G401 (cell line): ENCODE measurements around the gene F10. TPM values are rescaled to one million over a fixed set of nuclear protein-coding genes. Genes with fewer than 3 reads are reported as not detected.
"Not testable (repeated sequence)": the region's sequence is repeated elsewhere in the genome, so short reads cannot be mapped to it uniquely, and the experiment has no call there.

Source experiments
- DNase-seq: peaks from one replicate; pipeline ENCODE4 v3.0.0-alpha.2; 2015; ENCODE audit warnings: low spot score
- in situ Hi-C: cut with HindIII; loops from 2 replicates; pipeline ENCODE4 v1.10.0; 2016; ENCODE audit warnings: low sequenced_read_pairs, mixed read lengths
- total RNA-seq: library from RNA; depleted of rRNA; stranded (reverse); fragments of >200 nt; shearing (Covaris generic); gene quantifications from 2 replicates; pipeline ENCODE4 v1.2.3, GENCODE V29; 2014; rRNA removed

F10 gene
- not detected in 2 replicates for total RNA-seq

- in situ Hi-C loops, result no loop called here
Measured at GRCh38 chr13:113122550-113123225, at the start of gene F10. Gene F10, plus strand, starts transcription at chr13:113122799. Its CDS starts 57 bp downstream, at chr13:113122856.

GRCh38 chr13:113073942-113074341, 48.7 kb upstream of the F10 start:
- DNase-seq, result no peak
- in situ Hi-C loops, result no loop called here

More at GRCh38 chr13:113122550-113123225, at the start of gene F10:
- no peak for DNase-seq

DNA sequence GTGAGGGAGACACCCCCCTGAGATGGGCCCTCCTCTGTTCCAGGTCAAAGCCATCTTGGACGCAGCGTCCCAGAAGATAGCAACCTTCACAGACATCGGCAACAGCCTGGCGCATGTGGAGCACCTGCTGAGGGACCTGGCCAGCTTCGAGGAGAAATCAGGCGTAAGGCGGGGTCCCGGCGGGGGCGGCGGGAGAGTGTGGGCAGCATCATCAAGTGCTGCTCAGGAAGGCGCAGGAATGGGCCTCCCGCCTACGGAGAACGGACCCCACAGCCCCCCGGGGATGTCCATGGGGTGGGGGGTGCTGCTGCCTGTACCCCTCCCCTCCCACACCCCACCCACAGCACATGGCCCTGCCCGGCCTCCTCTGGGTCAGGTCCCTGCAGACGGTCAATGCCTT, 48.2 kb upstream of the F10 start:
- DNase-seq, result no peak
- in situ Hi-C loops, result no loop called here

GRCh38 chr13:113074876-113075275, 47.7 kb upstream of the F10 start:
- DNase-seq, result no peak
- in situ Hi-C loops, result no loop called here

DNA sequence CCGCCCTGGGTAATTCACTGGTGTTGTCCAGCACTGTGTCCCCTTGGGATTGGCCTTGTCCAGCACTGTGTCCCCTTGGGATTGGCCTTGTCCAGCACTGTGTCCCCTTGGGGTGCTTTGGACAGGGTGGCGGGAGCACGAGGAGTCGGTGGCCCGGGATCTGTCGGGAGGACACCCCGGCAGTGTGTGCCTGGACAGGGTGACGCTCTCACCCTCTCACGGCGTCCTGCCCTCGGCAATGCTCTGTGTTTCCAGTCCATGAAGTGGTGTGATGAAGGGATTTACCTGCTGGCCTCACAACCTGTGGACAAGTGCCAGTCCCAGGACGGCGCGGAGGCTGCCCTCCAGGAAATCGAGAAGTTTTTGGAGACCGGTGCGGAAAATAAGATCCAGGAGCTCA, 46.9 kb upstream of the F10 start:
- in situ Hi-C loops, result no loop called here
- DNase-seq, result no peak

DNA sequence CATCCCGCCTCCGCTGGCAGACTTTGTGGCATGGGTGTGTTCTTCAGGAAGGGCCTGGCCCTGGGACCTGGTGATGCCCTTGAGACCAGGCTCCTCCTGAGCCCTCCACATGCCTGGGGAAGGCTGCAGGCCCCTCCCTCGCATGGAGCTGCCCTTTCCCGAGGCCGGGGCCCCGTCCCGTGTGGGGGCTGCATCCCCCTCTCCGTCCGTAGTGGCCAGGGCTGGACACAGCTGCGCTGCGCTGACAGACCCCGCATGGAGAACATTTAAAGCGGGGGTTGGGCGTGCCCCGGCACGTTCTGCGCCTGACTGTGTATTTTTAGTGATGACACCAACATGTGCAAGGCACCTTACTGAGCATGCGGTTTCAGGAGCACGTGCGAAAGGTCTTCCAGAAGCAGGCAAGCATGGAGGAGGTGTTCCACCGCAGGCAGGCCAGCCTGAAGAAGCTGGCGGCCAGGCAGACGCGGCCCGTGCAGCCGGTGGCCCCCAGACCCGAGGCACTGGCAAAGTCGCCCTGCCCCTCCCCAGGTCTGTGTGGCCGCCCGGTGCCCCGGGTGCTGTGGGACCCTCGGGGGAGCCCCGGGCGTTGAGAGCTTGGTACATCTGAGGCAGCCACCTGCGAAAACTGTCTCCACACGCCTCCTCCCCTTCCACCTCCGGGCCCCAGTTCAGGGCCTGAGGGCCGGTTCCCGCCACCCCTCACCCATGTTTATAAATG, 45.8 kb upstream of the F10 start:
- in situ Hi-C loops, result no loop called here
- DNase-seq, result no peak

GRCh38 chr13:113077566-113077952, 45.0 kb upstream of the F10 start:
- DNase-seq, result no peak
- in situ Hi-C loops, result no loop called here

DNA sequence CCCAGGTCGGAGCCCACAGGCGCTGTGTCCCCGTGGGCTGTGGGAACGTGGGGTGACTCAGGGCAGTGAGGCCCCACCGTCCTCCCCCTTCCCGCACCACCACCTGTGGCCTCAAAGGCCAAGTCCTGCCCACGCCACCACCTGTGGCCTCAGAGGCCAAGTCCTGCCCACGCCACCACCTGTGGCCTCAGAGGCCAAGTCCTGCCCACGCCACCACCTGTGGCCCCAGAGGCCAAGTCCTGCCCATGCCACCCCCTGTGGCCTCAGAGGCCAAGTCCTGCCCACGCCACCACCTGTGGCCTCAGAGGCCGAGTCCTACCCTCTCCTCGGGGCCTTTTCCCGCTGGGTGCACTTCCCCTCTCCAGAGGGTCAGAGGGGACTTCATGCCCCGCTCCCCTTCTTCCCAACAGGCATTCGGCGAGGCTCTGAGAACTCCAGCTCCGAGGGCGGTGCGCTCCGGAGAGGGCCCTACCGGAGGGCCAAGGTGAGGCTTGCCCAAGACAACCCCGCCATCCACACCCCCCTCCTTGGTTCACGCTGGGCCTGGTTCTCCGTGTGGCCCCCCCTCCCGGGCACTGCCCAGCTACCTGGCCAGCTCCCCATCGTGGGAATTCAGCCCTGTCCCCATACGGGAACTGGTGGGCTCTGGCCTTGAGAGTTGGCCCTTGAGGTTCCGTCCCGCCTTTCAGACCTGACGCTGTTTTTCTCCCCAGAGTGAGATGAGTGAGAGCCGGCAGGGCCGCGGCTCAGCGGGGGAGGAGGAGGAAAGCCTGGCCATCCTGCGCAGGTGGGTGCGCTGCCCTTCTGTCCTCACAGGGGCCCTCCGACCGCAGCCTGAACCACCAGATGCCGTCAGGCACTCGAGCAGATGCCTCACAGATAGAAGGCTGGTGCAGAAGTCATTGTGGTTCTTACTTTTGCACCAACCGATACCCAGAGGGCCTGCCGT, 44.4 kb upstream of the F10 start:
- no peak for DNase-seq
- in situ Hi-C loops, result no loop called here

- no peak for DNase-seq
- in situ Hi-C loops, result no loop called here
Measured at GRCh38 chr13:113078902-113079780, 43.5 kb upstream of the F10 start.

DNA sequence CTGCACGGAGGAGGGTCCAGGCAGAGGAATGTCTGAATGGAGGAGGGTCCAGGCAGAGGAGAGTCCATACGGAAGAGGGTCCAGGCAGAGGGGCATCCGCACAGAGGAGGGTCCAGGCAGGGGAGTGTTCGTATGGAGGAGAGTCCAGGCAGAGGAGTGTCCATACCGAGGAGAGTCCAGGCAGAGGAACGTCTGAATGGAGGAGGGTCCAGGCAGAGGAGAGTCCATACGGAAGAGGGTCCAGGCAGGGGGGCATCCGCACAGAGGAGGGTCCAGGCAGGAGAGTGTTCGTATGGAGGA, 42.9 kb upstream of the F10 start:
- DNase-seq, in situ Hi-C loops: not testable (repeated sequence)

DNA sequence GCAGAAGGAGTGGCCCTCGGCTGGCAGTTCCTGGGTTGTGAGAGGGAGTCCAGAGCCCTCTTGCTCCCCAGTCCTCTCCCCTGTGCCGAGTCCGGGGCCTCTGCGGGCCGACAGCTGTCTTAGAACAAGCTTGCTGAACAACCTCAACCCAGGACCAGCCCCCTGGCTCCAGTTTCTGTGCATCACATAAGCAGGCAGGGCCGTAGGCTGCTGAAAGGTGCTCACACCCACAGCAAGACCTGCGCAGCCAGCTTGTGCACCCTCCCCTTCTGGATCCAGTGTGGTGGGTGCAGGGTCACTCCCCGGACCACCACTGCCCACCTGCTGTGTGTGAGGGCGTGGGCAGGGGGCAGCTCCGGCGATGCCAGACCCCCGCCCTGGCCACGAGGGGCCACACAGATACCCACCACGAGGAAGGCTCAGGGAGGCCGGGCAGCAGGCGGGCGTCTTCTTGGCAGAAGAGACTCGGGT, 42.2 kb upstream of the F10 start:
- in situ Hi-C loops, result no loop called here
- DNase-seq, result no peak

DNA sequence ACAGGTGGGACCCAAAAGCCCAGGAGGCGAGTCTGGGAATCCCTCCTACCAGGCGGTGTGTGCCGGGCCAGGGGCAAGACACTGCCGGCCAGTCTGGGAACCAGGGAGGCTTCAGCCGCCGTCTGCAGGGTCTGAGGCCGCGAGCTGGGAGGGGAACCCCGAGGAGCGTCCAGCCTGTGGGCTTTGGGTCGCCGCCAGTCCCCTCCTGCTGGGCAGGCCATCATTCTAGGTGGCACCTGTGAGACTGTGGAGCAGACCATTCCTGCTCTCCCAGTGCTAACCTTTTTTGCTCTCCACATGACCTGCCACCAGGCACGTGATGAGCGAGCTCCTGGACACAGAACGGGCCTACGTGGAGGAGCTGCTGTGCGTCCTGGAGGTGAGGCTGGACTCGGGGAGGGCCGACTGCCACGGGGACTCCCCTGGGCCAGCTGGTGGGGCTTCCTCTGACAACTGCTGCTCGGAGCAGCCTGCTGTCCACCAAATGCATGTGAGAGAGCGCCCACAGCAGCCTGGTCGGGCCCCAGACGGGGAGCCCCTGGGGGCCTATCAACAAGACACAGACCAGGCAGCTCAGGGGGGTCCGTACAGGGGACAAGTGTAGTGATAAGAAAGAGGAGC, 41.6 kb upstream of the F10 start:
- DNase-seq, result no peak
- in situ Hi-C loops, result no loop called here

DNA sequence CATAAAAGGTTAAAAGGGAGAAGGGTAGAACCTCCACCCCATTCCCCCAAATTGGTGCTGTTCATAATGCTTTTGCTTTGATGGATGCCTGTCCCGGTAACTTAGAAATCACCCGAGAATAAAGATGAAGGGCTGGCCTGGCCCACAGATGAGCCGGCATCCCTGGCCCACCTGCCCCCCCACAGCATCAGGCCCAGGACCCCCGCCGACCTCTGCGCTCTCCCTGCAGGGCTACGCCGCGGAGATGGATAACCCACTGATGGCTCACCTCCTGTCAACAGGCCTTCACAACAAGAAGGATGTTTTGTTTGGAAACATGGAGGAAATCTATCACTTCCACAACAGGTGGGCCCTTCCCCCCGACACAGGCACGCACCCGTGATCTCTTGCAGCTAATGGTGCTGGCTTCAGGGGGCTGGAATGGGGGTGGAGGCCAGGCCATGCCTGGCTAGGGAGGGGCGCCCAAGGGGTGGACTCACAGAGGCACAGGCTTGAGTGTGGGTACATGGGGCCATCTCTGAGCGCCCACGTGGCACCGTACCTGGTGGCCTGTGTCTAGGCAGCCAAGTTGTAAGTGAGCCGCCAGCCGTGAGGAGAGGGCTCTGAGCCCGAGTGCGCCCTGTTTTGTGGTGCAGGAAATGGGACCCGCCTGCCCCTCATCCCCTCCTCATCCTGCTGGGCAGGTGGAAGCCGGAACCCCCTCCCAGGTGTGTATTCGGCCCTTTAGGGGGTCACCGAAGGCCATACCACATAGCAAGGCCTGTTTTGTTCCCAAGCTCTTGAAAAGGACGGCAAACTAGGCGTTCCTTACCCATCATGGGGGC, 40.2 kb upstream of the F10 start:
- in situ Hi-C loops, result no loop called here
- DNase-seq, result no peak

DNA sequence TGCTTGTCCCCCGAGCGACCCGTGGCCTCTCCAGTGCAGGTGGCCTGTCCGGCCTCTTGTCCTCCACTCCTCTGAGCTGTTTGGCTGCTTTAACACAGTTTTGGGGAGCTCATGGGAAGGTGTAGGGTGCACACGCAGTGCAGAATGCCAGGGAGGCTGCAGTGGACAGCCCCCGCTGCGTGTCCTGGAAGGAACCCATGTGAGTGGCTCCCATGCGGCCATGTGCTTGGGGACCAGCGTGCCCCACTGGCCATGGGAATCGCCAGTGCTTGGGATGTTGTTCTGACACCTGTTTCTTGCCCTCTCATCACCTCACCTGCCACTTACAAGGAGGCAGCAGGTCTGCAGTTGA, 39.6 kb upstream of the F10 start:
- no peak for DNase-seq
- in situ Hi-C loops, result no loop called here

DNA sequence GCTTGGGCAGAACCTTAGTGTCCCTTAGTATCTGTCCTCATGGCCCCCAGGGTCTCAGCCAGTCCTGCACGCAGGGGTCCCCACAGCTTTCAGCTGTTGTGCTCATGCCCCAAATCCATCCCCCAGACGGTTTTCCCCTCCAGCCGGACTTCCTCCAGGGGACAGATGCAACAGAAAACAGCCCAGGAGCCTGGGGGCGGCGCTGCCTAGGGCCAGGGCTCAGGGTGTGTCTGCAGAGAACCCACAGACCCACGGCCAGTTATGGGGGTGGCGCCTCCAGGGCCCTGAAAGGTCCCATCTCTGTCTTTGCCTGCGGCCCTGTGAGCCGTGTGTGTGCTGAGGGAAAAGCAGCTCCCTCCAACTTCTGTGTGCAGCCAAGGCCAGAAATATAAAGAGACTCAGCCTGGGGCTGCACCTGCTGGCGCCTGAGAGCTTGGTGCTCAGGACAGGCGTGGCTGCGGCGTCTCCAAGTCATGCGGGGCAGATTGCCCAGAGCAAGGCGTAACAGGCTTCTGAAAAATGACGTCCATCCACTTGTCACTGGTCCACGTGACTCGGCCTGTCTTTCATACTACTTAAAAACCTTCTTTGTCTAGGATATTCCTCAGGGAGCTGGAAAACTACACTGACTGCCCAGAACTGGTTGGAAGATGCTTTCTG, 39.1 kb upstream of the F10 start:
- peak; percentile 88 for DNase-seq
- in situ Hi-C loops, result no loop called here

DNA sequence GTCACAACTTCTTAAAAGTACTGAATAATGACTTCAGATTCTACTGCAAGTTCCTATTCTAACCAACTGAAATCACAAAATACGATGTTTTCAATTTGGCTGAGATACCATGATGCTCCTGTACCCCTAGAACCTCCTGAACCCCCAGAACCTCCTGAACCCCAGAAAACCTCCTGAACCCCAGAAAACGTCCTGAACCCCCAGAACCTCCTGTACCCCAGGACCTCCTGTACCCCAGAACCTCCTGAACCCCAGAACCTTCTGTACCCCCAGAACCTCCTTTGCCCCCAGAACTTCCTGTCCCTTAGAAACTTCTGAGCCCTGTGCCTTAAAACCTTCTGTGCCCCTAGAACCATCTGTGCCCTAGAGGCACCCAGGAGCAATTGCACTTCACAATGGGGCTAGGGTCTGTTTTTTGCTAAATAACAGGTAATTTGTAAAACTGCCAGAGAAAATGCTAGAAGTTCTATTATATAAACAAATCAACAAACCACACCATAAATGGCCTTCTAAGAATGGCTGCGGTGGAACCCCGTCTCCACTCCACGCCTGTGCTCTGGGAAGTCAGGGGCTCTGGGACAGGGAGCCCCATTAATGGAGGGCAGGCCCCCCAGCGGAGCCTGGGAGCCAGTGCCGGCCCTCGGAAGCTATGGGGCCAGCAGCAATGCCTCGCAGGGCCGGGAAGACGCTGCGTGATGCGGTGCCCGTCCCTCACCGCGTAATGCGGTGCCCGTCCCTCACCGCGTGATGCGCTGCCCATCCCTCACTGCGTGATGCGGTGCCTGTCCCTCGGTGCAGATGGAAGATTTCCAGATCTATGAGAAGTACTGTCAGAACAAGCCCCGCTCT, 38.3 kb upstream of the F10 start:
- in situ Hi-C loops, result no loop called here
- no peak for DNase-seq
